SK-N-MC (cell line): ENCODE results near the gene WWC1.

Experiments used
- EZH2 ChIP-seq: fragments of 200-600 bp; sonication (generic); IDR thresholded peaks from one replicate; pipeline ENCODE4 v1.6.1; 2017; ENCODE audit warnings: antibody characterized with exemption
- FOXP2 ChIP-seq: optimal IDR thresholded peaks from 2 replicates; pipeline ENCODE3; 2011; ENCODE audit warnings: mild to moderate bottlenecking, moderate library complexity; ENCODE audit not compliant: insufficient read depth; ENCODE audit errors: extremely low read length, control extremely low read depth
- POLR2AphosphoS5 ChIP-seq: IDR thresholded peaks from 2 replicates; pipeline ENCODE4 v1.6.1; 2012; ENCODE audit warnings: mild to moderate bottlenecking, low read depth, low read length, borderline replicate concordance

- TF ChIP-seq POLR2AphosphoS5 (no peak), EZH2 (no peak), FOXP2 (no peak)
Measured at GRCh38 chr5:168249923-168250322, 41.5 kb upstream of the WWC1 start.
